Activated CD4-positive, alpha-beta T cell treated with anti-CD3 and anti-CD28 coated beads for 1 hour (primary cell): ENCODE data around the gene SLC9A5.

Experiments
- DNase-seq: peaks from one replicate; pipeline ENCODE4 v3.0.0-alpha.2; 2020

SLC9A5 gene

GRCh38 chr16:67248401-67249177, at the start of gene SLC9A5:
TSS of gene SLC9A5 (plus strand) at chr16:67248979. CDS start at chr16:67249015, 36 bp downstream.
- DNase-seq, result no peak

DNA sequence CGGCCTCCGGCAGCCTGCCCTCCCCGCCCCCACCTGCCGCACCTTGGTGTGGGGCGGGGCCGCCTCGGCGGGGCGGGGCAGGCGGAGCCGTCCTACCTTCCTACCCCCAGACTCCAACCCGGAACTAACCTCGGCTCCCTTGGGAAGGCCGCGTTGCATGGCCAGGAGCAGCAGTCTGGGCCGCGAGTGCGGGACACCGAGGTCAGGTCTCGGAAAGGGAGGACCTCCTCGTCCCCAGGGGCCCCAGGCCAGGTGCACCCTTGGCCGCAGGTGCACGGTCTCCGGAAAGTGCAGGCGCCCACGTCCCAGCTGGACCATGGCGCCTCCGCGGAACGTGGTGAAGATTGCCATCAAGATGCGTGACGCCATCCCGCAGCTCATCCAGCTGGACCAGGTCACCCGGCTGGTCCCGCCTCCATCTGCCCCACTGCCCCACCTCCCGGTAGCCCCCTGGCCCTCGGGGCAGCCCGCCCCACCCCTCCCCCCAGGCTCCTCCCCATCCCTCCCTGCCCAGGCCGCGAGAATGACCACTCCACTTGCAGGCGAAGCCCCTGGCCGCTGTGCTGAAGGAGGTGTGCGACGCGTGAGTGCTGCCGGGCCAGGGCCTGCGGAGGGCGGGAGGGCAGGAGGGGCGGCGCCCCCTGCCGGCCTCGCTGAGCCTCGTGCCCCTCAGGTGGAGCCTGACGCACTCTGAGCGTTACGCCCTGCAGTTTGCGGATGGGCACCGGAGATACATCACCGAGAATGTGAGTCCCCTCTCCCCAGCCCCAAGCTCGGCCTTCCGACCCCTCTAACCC, 49.6 kb upstream of the SLC9A5 start, which contains the start of gene ELMO3:
ELMO3 (plus strand) TSS at position 121 of the 797 bp plus-strand sequence; CDS start at position 317, 196 bp downstream.
- no peak for DNase-seq

- no peak for DNase-seq
These were observed 49.0 kb upstream of the SLC9A5 start for GRCh38 chr16:67199808-67200198.

GRCh38 chr16:67200491-67200890, 48.3 kb upstream of the SLC9A5 start:
- DNase-seq, result no peak

DNA sequence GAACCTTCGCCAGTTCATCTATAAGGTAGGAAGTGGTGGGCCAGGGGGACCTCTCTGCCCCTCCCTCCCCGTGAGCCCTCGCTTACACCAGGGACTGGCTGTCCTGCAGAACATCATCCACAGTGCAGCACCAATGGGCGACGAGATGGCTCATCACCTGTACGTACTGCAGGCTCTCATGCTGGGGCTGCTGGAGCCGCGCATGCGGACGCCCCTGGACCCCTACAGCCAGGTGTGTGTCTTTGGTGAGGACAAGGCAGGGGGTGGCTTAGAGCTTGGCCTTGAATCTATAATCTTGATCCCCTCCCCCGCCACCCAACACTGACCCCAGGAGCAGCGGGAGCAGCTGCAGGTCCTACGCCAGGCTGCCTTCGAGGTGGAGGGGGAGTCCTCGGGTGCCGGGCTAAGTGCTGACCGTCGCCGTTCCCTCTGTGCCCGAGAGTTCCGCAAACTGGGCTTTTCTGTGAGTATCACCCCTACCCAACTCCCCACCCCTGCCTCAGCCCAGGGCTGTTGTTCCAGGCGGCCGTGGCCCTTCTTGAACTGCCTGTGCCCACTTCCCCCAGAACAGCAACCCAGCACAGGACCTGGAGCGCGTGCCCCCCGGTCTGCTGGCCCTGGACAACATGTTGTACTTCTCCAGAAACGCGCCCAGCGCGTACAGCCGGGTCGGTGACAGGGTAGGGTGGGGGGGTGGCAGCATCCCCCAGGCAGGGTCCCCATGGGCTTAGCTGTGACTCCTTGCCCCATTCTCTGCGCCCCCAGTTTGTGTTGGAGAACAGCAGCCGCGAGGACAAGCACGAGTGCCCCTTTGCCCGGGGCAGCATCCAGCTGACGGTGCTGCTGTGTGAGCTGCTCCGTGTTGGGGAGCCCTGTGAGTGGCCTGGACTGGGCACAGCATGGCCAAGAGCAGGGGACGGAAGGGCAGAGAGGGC, 47.1 kb upstream of the SLC9A5 start:
- DNase-seq, result no peak

DNA sequence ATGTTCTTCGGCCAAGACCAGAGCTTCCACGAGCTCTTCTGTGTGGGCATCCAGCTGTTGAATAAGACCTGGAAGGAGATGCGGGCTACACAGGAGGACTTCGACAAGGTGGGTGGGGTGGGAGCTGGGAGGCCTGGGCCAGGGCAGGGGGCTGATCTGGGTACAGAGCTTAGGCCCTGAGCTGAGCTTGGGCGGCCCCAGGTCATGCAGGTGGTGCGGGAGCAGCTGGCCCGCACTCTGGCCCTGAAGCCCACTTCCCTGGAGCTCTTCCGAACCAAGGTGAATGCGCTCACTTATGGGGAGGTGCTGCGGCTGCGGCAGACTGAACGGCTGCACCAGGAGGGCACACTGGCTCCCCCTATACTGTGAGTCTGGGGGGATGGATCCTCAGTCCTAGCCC, 46.4 kb upstream of the SLC9A5 start:
- DNase-seq, result no peak

- DNase-seq, result no peak
These were observed 45.8 kb upstream of the SLC9A5 start for GRCh38 chr16:67202956-67203493.

- no peak for DNase-seq
These were observed 44.7 kb upstream of the SLC9A5 start for GRCh38 chr16:67204076-67204475.

GRCh38 chr16:67206129-67206837, 42.5 kb upstream of the SLC9A5 start:
- DNase-seq, result no peak

DNA sequence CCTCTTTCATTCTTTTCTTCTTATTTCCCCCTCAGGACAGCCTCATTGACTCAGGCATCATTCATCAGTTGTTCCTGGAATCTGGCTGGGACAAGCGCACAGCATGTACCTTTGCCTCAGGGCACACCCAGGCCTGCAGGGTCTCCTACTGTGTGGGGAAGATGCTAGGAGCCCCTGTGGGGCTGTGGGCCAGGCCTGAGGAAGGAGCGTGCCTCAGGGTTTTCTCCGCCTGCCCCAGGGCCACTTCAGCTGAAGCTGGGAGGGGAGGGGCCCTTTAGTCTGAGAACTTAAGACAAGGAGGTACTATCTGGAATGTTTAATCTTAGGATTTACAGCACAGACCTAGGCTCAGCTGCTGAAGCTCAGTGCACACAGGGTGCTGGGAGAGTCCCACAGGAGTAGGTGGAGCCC, 41.9 kb upstream of the SLC9A5 start:
- DNase-seq, result no peak

GRCh38 chr16:67207249-67208091, 41.3 kb upstream of the SLC9A5 start:
- DNase-seq, result no peak

GRCh38 chr16:67208154-67208896, 40.5 kb upstream of the SLC9A5 start:
- no peak for DNase-seq

GRCh38 chr16:67209565-67209964, 39.2 kb upstream of the SLC9A5 start:
- DNase-seq, result no peak

- DNase-seq, result no peak
These were observed 38.5 kb upstream of the SLC9A5 start for GRCh38 chr16:67210069-67210937.

DNA sequence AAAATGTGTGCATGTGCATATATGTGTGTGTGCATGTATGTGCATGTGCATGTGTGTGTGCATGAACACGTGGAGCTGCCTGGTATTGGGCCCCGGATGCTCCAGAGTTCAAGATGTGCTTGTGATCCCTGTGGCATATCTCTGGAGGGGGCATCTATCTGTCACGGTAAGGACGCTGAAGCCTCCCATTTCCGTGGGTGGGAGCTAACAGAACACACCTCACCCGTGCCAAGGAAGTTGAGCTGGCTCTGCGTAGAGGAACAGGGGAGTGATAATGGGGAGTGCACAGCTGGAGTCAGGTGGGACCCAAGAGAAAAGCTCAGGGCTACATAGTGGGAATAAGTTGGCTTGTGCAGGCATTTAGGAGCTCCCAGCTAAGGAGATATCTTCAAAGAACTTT, 37.1 kb upstream of the SLC9A5 start:
- DNase-seq, result no peak

DNA sequence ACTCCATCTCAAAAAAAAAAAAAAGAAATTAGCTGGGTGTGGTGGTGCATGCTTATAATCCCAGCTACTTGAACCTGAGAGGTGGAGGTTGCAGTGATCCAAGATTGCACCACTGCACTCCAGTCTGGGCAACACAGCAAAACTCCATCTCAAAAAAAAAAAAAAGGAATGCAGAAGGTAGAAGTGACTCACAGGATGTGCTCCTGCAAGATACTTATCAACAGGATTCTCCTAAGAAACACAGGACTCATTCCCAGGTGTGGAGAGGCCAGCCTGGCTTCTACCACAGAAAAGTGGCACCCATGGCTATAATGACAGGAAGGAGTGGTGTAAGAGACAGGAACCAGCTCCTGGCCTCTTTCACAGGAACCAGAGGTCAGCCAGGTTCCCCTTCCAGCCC, 36.0 kb upstream of the SLC9A5 start:
- DNase-seq, result no peak

DNA sequence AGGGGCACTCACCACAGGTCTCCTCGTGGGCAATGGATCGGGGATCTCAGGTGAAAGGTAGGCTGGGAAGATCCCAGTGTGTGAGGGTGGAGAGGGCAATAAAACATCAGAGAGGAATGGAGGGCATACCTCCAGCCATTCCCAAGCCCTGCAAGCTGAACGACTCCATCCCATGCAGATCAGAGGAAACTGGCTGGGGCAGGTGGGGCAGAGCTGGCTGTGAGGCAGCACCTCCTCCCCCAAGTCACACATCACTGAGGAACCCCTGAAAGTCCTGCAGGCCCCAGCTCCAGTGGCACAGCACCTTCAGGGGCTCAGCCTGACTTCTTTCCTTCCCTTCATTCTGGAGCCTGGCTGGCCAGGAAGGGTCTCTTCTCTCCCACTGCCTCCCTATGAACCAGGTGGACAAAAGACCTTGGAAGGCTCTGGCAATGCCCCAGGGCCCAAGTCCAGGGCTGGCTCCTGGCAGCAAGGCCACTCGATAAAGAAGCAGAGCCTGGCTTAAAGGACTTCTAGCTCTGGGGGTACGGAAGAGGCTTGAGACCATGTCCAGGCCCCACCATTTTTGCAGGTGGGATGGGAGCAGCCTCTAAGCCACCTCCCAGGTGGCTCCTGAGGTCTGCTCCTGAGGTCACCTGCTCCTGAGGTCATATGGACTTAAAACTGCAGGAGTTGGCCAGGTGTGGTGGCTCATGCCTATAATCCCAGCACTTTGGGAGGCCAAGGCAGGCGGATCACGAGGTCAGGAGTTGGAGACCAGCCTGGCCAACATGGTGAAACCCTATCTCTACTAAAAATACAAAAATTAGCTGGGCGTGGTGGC, 35.4 kb upstream of the SLC9A5 start:
- no peak for DNase-seq

- DNase-seq, result no peak
These were observed 33.1 kb upstream of the SLC9A5 start for GRCh38 chr16:67215706-67216105.
